ENCODE measurements around the gene FYN.
"Not testable (repeated sequence)": the region's sequence is repeated elsewhere in the genome, so short reads cannot be mapped to it uniquely, and the experiment has no call there.

Gene FYN

GRCh38 chr6:111888928-111889695 lies 15.9 kb upstream of the FYN start:
- DNase-seq (ENCODE audit: low read depth), result no peak
- H3K4me3 ChIP-seq (ENCODE audit: low read depth, low read length), result no peak overlapping the region
- no peak for TF ChIP-seq MYC (IDR thresholded peaks at IDR 0.05; ENCODE audit: low read depth, low read length)
- no peak for TF ChIP-seq MAX (IDR thresholded peaks at IDR 0.05; ENCODE audit: low read depth, low read length)
- no peak for TF ChIP-seq POLR2A (IDR thresholded peaks at IDR 0.05; ENCODE audit: extremely low read depth, insufficient read length)
- TF ChIP-seq, protein P1, sequence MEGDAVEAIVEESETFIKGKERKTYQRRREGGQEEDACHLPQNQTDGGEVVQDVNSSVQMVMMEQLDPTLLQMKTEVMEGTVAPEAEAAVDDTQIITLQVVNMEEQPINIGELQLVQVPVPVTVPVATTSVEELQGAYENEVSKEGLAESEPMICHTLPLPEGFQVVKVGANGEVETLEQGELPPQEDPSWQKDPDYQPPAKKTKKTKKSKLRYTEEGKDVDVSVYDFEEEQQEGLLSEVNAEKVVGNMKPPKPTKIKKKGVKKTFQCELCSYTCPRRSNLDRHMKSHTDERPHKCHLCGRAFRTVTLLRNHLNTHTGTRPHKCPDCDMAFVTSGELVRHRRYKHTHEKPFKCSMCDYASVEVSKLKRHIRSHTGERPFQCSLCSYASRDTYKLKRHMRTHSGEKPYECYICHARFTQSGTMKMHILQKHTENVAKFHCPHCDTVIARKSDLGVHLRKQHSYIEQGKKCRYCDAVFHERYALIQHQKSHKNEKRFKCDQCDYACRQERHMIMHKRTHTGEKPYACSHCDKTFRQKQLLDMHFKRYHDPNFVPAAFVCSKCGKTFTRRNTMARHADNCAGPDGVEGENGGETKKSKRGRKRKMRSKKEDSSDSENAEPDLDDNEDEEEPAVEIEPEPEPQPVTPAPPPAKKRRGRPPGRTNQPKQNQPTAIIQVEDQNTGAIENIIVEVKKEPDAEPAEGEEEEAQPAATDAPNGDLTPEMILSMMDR (IDR thresholded peaks at IDR 0.05; ENCODE audit: low read depth, low read length), result no peak

DNA sequence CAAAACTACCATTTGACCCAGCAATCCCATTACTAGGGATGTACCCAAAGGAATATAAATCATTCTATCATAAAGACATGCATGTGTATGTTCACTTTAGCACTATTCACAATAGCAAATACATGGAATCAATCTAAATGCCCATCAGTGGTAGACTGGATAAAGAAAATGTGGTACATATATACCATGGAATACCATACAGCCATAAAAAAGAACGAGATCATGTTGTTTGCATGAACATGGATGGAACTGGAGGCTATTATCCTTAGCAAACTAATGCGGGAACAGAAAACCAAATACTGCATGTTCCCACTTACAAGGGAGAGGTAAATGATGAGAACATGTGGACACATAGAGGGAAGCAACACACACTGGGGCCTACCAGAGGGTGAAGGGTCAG lies 13.5 kb upstream of the FYN start:
- not testable (repeated sequence) for DNase-seq (ENCODE audit: low read depth); H3K4me3 ChIP-seq (ENCODE audit: low read depth, low read length)

GRCh38 chr6:111885373-111886027 lies 12.2 kb upstream of the FYN start:
- TF ChIP-seq POLR2A (IDR thresholded peaks at IDR 0.05; ENCODE audit: extremely low read depth, insufficient read length), result no peak
- TF ChIP-seq MYC (IDR thresholded peaks at IDR 0.05; ENCODE audit: low read depth, low read length), result no peak
- TF ChIP-seq MAX (IDR thresholded peaks at IDR 0.05; ENCODE audit: low read depth, low read length), result no peak
- TF ChIP-seq, protein P1 (IDR thresholded peaks at IDR 0.05; ENCODE audit: low read depth, low read length), result no peak
- H3K4me3 ChIP-seq (ENCODE audit: low read depth, low read length), result no peak overlapping the region
- no peak for DNase-seq (ENCODE audit: low read depth)

DNA sequence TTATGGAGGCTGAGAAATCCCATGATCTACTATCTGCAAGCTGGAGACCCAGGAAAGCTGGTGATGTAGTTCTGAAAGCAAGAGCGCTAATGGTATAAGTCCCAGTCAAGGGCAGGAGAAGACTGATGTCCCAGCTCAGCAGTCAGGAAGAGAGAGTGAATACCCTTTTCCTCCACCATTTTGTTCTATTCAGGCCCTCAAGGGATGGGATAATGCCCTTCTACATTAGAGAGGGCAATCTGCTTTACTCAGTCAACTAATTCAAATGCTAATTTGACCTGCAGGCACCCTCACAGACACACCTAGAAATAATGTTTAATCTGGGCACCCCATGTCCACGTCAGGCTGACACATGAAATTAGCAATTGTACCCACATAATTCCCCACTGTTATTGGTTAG lies 10.8 kb upstream of the FYN start:
- TF ChIP-seq MYC (IDR thresholded peaks at IDR 0.05; ENCODE audit: low read depth, low read length), result no peak
- TF ChIP-seq, protein P1 (IDR thresholded peaks at IDR 0.05; ENCODE audit: low read depth, low read length), result no peak
- no peak overlapping the region for H3K4me3 ChIP-seq (ENCODE audit: low read depth, low read length)
- DNase-seq (ENCODE audit: low read depth), result no peak

GRCh38 chr6:111880181-111880888 lies 7.1 kb upstream of the FYN start:
- TF ChIP-seq MAX (IDR thresholded peaks at IDR 0.05; ENCODE audit: low read depth, low read length) (no peak), MYC (IDR thresholded peaks at IDR 0.05; ENCODE audit: low read depth, low read length) (no peak), POLR2A (IDR thresholded peaks at IDR 0.05; ENCODE audit: extremely low read depth, insufficient read length) (no peak)
- TF ChIP-seq, protein P1 (IDR thresholded peaks at IDR 0.05; ENCODE audit: low read depth, low read length), result no peak
- no peak for DNase-seq (ENCODE audit: low read depth)
- H3K4me3 ChIP-seq (ENCODE audit: low read depth, low read length), result no peak overlapping the region

DNA sequence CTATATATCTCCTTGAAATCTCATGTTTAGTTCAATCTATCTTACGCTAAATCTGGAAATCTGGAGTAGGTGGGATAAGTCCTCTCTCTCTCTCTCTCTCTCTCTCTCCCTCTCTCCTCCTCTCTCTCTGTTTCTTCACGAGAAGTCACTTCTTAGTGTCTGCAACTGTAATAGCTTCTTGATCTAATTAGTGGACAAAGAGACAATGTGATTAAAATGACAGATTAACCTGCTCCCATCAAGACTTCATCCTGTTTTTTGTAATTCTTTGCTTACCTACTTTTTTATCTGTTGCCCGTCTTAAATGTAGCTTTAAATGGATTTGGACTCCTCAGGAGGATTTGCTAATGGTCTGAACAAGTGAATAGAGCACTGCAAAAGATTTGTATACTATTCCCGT lies 2.5 kb upstream of the FYN start:
- no peak for DNase-seq (ENCODE audit: low read depth)
- TF ChIP-seq, protein P1 (IDR thresholded peaks at IDR 0.05; ENCODE audit: low read depth, low read length), result no peak
- no peak for TF ChIP-seq POLR2A (IDR thresholded peaks at IDR 0.05; ENCODE audit: extremely low read depth, insufficient read length)
- no peak for TF ChIP-seq MAX (IDR thresholded peaks at IDR 0.05; ENCODE audit: low read depth, low read length)
- no peak for TF ChIP-seq MYC (IDR thresholded peaks at IDR 0.05; ENCODE audit: low read depth, low read length)
- no peak overlapping the region for H3K4me3 ChIP-seq (ENCODE audit: low read depth, low read length)
